NK-92 treated with Interleukin-12 subunit alpha and Interleukin-12 subunit beta, amount 100 ng/mL, for 24 hours (cell line): ENCODE measurements around the gene PNPLA7.
"Not testable (repeated sequence)": the region's sequence is repeated elsewhere in the genome, so short reads cannot be mapped to it uniquely, and the experiment has no call there.

ENCODE experiments used
- DNase-seq: peaks from one replicate; lab custom pipeline; 2025; lab: John Stamatoyannopoulos, UW

The PNPLA7 gene

DNA sequence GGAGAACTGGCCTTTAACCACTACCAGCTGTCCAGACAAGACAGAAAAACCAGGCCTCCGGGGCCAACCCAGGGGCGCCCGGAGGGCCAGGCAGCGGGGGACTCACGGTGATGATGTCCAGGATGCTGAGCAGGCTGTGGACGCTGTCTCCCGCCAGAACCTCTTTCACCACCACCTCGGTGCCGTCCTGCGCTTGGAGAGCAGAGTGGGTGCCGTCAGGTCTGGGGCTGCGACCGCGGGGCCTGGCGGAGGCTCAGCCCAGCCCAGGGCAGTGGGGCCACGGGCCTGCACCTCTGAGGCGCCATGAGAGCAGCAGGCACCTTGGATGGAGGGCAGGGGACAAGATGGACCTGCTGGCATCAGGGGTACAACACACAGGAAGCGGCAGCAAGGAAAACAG, 9.7 kb downstream of the PNPLA7 start:
- no peak for DNase-seq

DNA sequence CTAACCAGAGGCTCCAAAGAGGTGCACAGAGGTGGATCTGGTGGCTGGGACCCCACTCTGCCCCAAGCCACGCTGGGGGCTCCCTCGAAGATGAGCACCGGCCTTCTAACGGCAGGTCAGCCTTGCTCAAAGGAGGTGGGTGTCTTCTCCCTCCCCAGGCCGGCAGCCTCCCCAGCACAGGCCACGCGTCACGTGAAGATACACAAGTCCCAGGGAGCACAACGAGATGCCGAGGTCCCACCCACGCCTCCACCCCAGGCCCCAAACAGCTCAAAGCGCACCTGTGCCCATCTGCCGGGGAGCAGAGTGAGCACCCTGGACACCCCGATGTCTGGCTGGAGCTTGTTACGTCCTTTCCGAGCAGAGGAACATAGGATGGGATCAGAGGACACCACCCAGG, 12.1 kb downstream of the PNPLA7 start:
- DNase-seq, result no peak

DNA sequence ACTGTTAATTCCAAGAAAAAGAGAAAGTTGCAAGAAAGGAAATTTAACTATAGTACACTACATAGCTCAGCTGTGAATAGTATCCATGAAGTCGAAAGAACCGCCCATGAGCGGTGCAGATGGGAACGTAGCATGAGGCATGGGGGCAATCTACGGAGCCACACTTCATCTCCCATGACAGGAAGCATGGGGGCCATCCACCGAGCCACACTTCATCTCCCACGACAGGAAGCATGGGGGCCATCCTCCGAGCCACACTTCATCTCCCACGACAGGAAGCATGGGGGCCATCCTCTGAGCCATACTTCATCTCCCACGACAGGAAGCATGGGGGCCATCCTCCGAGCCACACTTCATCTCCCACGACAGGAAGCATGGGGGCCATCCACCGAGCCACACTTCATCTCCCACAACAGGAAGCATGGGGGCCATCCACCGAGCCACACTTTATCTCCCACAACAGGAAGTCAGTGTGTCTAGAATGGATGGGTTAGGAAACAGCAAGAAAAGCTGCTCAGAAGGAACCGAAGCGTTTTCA, 13.5 kb downstream of the PNPLA7 start:
- not testable (repeated sequence) for DNase-seq

DNA sequence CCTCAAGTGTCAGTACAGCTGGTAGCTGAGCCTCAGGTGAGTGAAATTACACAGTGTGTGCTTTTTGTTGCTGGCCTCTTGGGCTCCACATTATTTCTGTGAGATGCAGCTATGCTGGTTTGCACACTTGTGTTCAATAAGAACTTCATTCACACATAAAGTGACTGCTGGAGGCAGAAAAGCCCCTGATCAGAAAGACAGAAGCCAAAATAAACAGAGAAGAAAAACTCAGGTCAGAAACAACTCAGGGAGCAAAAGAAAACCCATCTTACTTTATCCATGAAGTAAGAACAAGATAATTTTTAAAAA, 15.1 kb downstream of the PNPLA7 start:
- DNase-seq, result no peak

DNA sequence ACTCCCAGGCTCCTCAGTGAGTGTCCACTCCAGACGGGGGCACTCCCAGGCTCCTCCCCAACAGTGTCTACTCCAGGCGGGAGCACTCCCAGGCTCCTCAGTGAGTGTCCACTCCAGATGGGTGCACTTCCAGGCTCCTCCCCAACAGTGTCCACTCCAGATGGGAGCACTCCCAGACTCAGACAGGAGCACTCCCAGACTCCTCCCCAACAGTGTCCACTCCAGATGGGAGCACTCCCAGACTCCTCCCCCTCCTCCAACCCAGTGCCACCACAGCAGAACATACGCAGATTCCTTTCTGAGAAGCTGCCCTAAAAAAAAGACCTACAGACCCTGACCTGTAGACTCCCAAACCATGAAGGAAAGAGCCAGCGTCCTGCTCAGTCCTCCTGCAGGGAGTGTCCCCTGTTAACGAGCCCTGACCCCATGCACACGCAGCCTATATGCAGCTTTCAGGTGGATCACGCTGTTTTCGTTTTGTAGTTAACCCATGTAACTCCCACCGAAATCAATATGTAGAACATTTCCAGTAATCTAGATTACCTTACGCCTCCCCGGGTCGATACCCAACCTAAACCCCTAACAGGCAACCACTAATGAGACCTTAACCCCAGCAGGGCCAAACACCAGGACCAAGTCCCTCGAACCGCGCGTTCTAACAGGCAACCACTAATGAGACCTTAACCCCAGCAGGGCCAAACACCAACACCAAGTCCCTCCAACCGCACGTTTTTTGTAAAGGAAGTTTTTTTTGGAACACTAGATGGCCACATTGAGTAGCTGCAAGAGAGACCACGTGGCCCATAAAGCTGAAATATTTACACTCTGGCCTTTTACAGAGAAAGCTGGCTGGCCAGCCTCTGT, 15.7 kb downstream of the PNPLA7 start:
- no peak for DNase-seq

DNA sequence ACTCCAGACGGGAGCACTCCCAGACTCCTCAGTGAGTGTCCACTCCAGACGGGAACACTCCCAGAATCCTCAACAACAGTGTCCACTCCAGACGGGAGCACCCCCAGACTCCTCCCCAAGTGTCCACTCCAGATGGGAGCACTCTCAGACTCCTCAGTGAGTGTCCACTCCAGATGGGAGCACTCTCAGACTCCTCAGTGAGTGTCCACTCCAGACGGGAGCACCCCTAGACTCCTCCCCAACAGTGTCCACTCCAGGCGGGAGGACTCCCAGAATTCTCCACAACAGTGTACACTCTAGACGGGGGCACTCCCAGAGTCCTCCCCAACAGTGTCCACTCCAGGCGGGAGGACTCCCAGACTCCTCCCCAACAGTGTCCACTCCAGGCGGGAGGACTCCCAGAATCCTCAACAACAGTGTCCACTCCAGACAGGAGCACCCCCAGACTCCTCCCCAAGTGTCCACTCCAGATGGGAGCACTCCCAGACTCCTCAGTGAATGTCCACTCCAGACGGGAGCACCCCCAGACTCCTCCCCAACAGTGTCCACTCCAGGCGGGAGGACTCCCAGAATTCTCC, 17.2 kb downstream of the PNPLA7 start:
- DNase-seq, result not testable (repeated sequence)

DNA sequence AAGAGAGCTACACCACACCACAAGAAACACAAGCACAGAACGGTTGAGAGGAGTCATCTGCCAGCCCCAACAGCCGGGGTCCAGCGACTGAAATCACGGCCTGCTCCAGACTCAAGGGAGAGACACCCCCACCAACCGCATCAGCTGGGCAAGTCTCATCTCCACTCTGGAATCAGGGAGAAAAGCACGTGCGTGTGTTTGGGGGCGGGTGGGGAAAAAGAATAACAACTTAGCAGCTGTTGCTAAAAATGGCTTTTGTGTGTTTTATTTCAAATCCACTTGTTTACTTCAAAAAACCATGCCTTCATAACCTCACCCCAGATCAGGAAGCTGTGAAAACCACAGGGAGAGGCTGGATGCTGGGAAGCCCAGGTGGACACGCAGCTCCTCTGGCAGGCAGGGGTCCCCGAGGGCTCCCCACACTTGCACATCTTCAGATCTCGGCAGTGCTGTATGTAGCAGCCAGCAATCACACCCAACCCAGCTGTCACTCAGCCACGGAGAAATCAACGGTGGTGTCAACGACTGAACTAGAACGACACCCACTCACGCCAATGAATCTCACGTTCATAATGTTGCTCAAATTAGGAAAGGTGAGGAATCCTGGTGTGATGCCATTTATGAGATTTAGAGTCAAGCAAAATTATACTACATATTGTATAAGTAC, 19.0 kb downstream of the PNPLA7 start:
- DNase-seq, result no peak

DNA sequence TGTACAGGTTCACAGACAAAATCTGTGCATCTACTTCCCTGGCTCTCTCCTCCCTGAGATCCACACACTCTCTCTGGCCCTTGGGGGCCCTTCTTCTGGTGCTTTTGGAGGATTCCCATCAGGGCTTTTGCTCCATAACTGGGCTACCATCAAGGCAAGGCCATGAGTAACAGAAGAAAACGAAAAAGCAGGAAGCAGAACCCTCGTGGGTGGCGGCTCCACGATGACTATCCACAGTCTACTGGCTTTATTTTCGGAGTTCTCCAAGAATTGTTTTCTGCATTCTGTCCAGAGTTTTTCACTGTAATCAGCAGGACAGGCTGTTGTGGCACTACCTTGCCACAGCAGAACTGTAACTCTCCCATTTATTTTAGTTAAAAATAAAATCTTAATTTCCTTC, 19.9 kb downstream of the PNPLA7 start:
- no peak for DNase-seq

DNA sequence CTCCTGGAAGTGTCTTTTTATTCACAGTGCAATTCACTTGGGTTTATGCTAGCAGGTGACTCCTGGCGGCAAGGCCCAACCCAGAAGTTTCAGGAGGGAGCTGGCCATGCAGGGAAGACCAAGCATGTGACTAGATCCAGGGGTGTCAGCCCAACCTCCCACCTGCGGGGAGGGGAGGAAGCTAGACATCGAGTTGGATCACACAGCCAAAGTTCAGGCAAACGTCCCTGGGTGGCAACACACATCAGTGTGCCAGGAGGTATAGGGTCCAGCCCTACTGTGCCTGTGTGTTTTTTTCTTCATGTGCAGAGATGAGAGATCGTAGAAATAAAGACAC, 25.3 kb downstream of the PNPLA7 start:
- no peak for DNase-seq

DNA sequence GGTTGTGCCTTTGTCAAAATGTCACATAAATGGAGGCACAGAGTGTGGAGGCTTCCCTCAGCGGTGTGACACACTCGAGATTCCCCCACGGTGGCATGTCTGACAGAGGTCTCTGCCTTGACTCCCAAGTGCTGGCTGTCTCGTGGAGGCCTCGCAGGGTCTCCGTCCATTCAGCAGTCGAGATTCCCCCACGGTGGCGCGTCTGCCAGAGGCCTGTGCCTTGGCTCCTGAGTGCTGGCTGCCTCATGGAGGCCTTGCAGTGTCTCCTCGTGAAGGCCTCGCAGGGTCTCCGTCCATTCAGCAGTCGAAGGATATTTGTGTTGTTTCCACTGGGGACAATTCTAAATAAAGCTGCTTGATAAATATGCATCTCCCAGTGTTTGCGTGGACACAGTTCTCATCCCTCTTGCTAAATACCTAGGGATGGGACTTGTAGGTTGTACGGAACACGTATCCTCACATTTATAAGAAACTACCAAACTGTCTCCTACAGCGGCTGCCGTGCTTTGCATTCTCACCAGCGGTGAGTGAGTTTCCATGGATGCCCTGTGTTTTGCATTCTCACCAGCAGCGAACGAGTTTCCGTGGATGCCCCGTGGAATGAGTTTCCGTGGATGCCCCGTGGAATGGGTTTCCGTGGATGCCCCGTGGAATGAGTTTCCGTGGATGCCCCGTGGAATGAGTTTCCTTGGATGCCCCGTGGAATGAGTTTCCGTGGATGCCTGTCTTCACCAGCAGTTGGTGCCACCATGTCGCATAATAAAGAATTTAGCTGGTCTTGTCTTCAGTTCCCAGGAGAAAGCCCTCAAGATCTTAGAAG, 25.8 kb downstream of the PNPLA7 start:
- no peak for DNase-seq

DNA sequence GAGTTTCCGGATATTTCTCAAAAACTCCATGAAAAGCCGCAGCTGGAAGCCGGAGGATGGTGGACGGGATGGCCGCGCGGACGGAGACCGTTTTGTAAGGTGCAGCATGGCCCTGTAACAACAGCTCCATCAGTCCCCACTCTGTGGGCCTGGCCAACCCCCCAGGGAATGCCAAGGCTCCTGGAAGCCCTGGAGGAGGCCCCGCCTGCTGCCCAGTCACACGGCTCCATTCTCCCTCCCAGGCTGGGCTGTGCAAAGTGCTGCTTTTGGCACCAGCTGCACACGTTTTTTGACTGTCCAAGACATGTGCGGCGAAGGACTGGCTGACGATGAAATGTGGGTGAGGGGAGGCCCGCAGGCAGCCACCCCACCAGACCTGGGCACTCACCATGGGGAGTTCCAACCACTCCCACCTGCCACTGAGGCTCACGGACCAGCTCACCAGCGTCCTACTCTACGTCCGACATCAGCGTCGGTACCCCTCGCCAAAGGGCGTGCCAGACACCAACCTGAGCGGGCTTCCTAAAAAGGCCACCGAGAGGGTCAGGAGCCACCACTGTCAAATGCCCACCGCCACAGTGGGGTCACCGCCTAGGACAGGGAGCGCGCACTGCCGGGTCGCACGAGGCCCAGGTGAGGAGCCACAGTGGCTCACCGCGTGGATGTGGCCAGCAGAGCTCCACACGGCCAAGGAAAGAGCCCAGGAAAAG, 27.3 kb downstream of the PNPLA7 start:
- no peak for DNase-seq

DNA sequence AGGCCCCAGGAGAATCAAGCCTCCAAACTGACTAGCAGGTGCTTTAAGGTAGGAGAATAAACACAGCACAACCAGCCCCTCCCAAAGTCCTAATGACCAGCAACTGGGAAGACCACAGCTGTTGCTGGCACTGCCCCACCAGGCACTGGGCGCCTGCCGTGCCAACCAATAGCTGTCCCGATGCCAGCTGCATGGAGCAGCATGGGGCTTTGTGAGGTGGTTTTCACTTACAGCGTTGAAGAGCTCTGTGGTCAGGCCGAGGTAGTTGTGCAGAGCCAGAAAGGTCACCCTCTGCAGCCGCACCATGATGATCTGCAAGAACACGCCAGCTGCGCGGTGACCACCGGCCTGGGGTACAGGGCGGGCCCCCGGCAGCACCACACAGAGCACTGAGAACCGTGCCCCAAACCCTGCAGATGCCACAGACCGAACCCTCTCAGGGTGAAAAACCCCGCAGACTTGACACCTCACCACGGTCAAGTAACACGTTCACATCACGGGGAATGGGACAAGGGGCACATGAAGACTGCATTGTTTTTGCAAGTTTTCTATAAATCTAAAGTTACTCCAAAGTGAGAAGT, 28.7 kb downstream of the PNPLA7 start:
- no peak for DNase-seq

DNA sequence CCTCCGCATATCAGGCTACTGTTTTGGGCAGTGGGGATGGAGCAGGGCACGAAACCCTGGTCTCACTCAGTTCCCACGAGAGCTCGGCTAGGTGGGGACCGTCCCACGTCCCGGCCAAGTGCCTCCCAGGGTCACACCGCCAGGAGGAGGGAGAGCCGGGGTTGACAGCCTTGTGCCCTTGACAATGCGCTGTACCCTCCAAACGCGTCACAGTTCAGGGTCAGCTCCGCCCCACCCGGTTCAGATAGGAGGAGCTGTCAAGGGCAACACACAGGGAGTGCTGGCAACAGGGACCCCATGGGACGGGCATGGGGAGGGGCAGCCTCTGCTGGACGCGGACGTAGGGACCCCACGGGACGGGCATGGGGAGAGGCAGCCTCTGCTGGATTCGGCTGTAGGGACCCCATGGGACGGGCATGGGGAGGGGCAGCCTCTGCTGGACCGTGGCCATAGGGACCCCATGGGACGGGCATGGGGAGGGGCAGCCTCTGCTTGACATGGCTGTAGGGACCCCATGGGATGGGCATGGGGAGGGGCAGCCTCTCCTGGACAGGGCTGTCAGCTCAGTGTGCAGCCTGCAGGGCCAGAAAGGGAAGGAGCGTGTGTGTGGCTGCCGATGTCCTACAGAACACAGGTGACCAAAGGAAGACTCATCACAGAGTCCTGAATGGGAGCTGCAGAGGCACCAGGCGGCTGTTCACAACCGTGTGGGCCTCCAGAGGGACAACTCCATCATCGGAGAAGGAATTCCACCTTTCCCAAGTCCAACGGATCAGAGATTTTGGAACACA, 29.4 kb downstream of the PNPLA7 start:
- no peak for DNase-seq

DNA sequence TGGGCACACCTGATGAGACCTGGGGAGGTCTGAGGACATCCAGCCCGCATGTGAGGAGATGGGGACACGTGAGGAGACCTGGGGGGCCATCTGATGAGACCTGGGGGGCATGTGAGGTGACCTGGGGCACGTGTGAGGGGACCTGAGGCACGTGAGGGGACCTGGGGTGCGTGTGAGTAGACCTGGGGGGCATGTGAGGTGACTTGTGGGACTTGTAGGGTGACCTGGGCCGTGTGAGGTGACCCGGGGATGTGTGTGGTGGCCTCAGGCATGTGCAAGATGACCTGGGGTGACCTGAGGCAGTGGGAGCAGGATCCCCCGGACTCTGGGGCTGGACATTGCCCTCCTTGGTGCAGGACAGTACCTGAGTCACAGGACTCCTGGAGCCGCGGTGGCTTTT, 30.6 kb downstream of the PNPLA7 start:
- DNase-seq, result no peak

DNA sequence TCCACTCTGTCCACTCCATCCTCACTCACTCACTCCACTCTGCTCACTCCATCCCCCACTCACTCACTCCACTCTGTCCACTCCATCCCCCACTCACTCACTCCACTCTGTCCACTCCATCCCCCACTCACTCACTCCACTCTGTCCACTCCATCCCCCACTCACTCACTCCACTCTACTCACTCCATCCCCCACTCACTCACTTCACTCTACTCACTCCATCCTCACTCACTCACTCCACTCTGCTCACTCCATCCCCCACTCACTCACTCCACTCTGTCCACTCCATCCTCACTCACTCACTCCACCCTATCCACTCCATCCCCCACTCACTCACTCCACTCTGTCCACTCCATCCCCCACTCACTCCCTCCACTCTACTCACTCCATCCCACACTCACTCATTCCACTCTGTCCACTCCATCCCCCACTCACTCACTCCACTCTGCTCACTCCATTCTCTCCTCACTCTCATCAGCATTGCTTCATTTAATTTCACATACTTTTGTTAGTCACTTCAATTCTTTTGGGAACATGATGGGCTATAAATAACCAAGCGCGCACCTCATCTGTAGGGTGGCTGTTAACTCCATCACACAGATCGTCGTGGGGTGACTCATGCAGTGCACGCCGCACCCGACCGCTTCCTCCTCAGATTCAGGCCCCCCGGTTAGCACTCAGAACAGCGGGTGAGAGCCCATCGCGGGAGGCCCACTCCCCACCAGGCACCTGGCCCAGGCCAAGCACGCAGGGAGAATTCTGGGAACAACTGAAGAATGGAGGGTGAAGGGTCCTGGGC, 31.3 kb downstream of the PNPLA7 start:
- DNase-seq, result not testable (repeated sequence)

DNA sequence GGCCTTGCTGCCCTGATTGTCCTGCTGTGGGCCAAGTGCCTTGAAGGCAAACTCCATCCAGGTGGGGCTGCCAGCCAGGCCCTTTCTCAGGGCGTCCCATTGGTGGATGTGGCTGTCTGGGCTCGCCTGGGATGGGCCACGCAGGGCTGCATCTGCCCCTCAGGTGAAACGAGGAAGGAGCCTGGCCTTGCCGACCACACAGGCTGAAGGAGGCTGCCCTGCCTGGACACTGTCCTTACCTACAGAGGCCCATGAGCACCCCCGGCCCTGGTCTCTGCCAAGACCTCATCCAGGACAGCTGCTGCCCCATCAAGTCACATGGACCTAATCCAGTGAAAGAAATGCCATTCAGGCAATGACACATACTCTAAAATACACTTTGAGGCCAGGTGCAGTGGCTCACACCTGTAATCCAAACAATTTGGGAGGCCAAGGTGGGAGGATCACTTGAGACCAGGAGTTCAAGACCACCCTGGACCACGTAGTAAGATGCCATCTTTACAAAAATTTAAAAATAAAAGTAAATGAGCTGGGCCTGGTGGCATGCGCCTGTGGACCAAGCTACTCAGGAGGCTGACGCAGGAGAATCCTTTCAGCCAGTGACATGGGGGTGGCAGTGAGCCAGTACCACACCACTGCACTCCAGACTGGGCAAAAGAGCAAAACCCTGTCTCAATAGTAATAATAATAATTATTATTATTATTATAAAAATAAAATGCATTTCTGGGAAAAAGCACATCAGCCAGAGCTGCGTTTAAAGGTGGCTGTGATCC, 33.9 kb downstream of the PNPLA7 start:
- no peak for DNase-seq

DNA sequence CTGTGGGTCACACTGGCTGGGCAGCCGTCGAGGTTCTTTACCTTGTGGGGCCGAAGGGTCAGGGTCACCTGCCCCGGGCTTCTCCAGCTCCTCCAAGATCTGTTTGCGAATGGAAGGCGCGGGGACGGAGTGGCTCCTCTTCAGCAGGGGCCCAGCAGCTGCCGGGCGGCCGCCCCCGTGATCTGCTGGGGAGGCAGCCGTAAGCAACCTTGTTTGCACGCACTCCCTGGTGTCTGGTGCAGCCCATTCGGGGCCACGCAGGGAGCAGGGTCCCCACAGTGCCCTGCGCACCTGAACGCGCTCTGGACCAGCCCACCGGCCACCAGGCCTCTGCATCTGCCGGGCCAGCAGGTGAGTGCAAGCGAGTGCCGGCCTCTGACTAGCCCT, 34.9 kb downstream of the PNPLA7 start:
- DNase-seq, result no peak

DNA sequence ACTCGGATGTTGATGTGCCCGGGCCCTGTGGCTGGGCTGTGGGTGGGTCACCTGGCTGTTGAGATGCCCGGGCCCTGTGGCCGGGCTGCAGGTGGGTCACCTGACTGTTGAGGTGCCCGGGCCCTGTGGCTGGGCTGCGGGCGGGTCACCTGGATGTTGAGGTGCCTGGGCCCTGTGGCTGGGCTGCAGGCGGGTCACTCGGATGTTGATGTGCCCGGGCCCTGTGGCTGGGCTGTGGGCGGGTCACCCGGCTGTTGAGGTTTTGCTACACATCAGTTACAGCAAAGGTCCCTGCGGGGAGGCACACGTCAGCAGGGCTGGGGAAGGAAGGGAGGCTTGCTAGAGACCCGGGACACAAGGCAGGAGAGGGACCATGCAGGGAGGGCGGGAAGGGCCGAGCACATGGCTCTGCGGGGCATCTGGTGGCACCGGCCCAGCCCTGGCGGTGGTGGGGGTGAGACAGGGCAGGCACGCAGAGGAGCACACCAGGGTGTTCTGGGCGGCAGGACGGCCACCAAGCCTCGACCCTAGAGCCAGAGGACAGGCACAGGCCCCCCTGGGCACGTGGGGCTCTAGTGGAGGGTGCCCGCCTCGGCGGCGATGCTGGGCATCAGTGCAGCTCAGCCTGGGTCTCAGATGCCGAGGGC, 35.4 kb downstream of the PNPLA7 start:
- no peak for DNase-seq
